Endothelial cell of hepatic sinusoid (primary cell): Measurements from ENCODE around the gene POLR3K.
"Not testable (repeated sequence)": the region's sequence is repeated elsewhere in the genome, so short reads cannot be mapped to it uniquely, and the experiment has no call there.

Source experiments
- in situ Hi-C: cut with HindIII; loops from 2 replicates; pipeline ENCODE4 v1.10.0; 2017; ENCODE audit warnings: low sequenced_read_pairs

The POLR3K gene

DNA sequence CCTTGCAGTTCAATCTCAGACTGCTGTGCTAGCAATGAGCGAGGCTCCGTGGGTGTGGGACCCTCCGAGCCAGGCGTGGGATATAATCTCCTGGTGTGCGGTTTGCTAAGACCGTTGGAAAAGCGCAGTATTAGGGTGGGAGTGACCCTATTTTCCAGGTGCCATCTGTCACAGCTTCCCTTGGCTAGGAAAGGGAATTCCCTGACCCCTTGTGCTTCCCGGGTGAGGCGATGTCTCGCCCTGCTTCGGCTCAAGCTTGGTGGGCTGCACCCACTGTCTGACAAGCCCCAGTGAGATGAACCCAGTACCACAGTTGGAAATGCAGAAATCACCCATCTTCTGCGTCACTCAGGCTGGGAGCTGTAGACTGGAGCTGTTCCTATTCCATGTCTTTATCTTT, 32.5 kb downstream of the POLR3K start:
- in situ Hi-C loops = not testable (repeated sequence)

DNA sequence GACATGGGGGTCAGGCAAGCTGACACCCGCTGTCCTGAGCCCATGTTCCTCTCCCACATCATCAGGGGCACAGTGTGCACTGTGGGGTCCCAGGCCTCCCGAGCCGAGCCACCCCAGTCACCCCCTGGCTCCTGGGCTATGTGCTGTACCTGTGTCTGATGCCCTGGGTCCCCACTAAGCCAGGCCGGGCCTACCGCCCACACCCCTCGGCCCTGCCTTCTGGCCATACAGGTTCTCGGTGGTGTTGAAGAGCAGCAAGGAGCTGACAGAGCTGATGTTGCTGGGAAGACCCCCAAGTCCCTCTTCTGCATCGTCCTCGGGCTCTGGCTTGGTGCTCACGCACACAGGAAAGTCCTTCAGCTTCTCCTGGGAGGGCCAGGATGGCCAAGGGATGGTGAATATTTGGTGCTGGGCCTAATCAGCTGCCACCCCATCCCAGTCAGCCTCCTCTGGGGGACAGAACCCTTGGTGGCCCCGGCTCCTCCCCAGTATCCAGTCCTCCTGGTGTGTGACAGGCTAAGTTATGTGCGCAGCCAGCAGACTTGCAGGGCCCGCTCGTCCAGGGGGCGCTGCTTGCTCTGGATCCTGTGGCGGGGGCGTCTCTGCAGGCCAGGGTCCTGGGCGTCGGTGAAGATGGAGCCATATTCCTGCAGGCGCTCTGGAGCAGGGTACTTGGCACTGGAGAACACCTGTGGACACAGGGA, 36.2 kb downstream of the POLR3K start:
- in situ Hi-C loops = not testable (repeated sequence)

DNA sequence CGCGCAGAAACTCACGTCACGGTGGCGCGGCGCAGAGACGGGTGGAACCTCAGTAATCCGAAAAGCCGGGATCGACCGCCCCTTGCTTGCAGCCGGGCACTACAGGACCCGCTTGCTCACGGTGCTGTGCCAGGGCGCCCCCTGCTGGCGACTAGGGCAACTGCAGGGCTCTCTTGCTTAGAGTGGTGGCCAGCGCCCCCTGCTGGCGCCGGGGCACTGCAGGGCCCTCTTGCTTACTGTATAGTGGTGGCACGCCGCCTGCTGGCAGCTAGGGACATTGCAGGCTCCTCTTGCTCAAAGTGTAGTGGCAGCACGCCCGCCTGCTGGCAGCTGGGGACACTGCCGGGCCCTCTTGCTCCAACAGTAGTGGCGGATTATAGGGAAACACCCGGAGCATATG, 42.6 kb downstream of the POLR3K start:
- in situ Hi-C loops = not testable (repeated sequence)

DNA sequence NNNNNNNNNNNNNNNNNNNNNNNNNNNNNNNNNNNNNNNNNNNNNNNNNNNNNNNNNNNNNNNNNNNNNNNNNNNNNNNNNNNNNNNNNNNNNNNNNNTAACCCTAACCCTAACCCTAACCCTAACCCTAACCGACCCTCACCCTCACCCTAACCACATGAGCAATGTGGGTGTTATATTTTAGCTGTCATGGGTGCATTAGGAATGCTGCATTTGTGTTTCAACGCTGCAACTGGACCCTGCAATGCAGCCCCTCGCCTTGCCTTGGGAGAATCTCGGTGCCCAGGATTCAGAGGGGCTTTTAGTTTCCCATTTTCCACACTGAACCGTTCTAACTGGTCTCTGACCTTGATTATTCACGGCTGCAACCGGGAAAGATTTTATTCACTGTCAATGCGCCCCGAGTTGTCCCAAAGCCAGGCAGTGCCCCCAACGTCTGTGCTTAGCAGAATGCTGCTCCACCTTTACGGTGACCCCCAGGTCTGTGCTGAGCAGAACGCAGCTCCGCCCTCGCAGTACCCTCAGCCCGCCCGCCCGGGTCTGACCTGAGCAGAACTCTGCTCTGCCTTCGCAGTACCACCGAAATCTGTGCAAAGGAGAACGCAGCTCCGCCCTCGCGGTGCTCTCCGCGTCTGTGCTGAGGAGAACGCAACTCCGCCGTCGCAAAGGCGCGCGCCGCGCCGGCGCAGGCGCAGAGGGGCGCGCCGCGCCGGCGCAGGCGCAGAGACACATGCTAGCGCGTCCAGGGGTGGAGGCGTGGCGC, 43.3 kb downstream of the POLR3K start:
- in situ Hi-C loops = no loop called here
